GM19238 (cell line): ENCODE measurements around the gene SLC2A4RG.
"Not testable (repeated sequence)": the region's sequence is repeated elsewhere in the genome, so short reads cannot be mapped to it uniquely, and the experiment has no call there.

Experiments
- DNase-seq: peaks from one replicate; pipeline ENCODE4 v3.0.0; 2011; ENCODE audit warnings: low spot score; ENCODE audit not compliant: insufficient read length

The SLC2A4RG gene

GRCh38 chr20:63775096-63775978 is 35.8 kb downstream of the SLC2A4RG start:
- DNase-seq = no peak

GRCh38 chr20:63776875-63777274 is 37.3 kb downstream of the SLC2A4RG start:
- DNase-seq = not testable (repeated sequence)

GRCh38 chr20:63777614-63778013 is 38.0 kb downstream of the SLC2A4RG start:
- no peak for DNase-seq

- no peak for DNase-seq
Measured at GRCh38 chr20:63778034-63778752, 38.6 kb downstream of the SLC2A4RG start.

GRCh38 chr20:63778857-63779256 is 39.3 kb downstream of the SLC2A4RG start:
- no peak for DNase-seq

- no peak for DNase-seq
Measured at GRCh38 chr20:63781181-63781580, 41.6 kb downstream of the SLC2A4RG start.

GRCh38 chr20:63782051-63782471 is 42.5 kb downstream of the SLC2A4RG start:
- no peak for DNase-seq

GRCh38 chr20:63782521-63782971 is 43.0 kb downstream of the SLC2A4RG start:
- no peak for DNase-seq

- DNase-seq = no peak
Measured at GRCh38 chr20:63783970-63784369, 44.4 kb downstream of the SLC2A4RG start.

GRCh38 chr20:63785691-63786131 is 46.1 kb downstream of the SLC2A4RG start:
- DNase-seq = no peak

GRCh38 chr20:63787302-63787701 is 47.7 kb downstream of the SLC2A4RG start:
- no peak for DNase-seq

GRCh38 chr20:63787749-63788148 is 48.2 kb downstream of the SLC2A4RG start:
- no peak for DNase-seq

- no peak for DNase-seq
Measured at GRCh38 chr20:63789836-63790571, 50.4 kb downstream of the SLC2A4RG start.

GRCh38 chr20:63790572-63791168 is 51.1 kb downstream of the SLC2A4RG start:
- no peak for DNase-seq

GRCh38 chr20:63791497-63792156 is 52.1 kb downstream of the SLC2A4RG start:
- no peak for DNase-seq

- DNase-seq = no peak
Measured at GRCh38 chr20:63792866-63793265, 53.3 kb downstream of the SLC2A4RG start.
